Measurements from ENCODE around the gene PSMB7.
A peak's percentile ranks its signal among the peaks of the same experiment; 100 is the strongest.

PSMB7 gene

DNA sequence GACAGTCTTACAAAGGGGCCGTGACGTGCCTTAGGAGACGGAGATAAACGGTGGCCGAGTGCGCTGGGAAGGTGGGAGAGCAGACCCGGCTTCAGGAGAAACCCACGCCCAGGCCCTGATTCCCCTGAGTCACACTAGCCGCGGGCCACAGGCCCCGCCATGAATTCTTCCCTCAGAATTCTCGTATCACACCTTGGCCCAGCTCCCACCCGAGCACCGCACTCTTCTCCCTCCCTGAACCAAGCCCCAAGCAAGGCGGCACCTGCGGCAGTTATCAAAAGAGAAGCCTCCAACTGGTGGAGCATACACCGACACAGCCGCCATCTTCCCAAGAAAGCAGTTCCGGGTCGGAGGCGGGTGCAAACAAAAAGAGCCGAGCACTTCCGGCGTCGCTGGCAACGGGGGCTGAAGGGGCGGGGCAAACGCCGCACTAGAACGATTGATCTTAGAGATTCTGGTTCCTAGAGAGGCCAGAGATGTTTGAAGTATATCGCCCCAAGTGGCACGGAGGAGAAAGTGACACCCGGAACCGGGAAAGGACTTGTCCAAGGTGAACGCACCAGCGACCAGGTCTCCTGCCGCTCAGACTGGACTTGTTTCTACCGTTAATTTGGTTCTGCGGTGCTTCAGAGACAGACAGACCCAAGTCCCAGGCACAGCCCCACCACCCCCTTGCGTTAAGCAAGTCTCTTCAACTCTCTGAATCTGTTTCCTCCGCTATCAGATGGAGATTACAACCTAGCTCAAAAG is at the start of gene PSMB7:
Gene PSMB7, minus strand, starts transcription at position 341 of the 750 bp plus-strand sequence. Its CDS starts 17 bp downstream, at position 324.
- H3K4me2 ChIP-seq (ENCODE audit: low read depth, low read length, poor library complexity, severe bottlenecking): peak within 1 kb of the TSS; percentile 80
- H3K4me3 ChIP-seq (ENCODE audit: low read length, poor library complexity, severe bottlenecking): peak within 1 kb of the TSS; percentile 86
- no peaks in the 10 kb centered on the region for H3F3A ChIP-seq (ENCODE audit: low read depth)
- no peaks in the 10 kb centered on the region for H3K9me3 ChIP-seq (ENCODE audit: insufficient read depth, low read depth, low read length)
- no peaks in the 10 kb centered on the region for H3K27me3 ChIP-seq (ENCODE audit: insufficient read depth, low read length, poor library complexity, severe bottlenecking)
- peaks cover 47% of the 10 kb centered on the region for H3K79me2 ChIP-seq (ENCODE audit: insufficient read depth, low read length)
- H3K4me1 ChIP-seq (ENCODE audit: insufficient read depth, low read length, poor library complexity, severe bottlenecking): peaks cover 11% of the 10 kb centered on the region
- H2AFZ ChIP-seq (ENCODE audit: low read length): peak within 1 kb of the TSS; percentile 48; the same call in 1 of the 2 replicates
- H3K36me3 ChIP-seq (ENCODE audit: insufficient read depth, low read length): peaks cover 27% of the 10 kb centered on the region; the same call in 1 of the 2 replicates
- TF ChIP-seq, protein P1, sequence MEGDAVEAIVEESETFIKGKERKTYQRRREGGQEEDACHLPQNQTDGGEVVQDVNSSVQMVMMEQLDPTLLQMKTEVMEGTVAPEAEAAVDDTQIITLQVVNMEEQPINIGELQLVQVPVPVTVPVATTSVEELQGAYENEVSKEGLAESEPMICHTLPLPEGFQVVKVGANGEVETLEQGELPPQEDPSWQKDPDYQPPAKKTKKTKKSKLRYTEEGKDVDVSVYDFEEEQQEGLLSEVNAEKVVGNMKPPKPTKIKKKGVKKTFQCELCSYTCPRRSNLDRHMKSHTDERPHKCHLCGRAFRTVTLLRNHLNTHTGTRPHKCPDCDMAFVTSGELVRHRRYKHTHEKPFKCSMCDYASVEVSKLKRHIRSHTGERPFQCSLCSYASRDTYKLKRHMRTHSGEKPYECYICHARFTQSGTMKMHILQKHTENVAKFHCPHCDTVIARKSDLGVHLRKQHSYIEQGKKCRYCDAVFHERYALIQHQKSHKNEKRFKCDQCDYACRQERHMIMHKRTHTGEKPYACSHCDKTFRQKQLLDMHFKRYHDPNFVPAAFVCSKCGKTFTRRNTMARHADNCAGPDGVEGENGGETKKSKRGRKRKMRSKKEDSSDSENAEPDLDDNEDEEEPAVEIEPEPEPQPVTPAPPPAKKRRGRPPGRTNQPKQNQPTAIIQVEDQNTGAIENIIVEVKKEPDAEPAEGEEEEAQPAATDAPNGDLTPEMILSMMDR (conservative IDR thresholded peaks at IDR 0.05; ENCODE audit: low read length): peak; percentile 80
- no peak for TF ChIP-seq EZH2phosphoT487 (IDR thresholded peaks at IDR 0.05; ENCODE audit: borderline replicate concordance)
- peak within 1 kb of the TSS; percentile 74 for H3K9ac ChIP-seq (ENCODE audit: low read depth, low read length, poor library complexity, severe bottlenecking)
- H4K20me1 ChIP-seq (ENCODE audit: insufficient read depth, low read length, poor library complexity, severe bottlenecking): peaks cover 14% of the 10 kb centered on the region
- no peaks in the 10 kb centered on the region for H3K9me2 ChIP-seq (replicated peaks; ENCODE audit: low read depth, low read length)

DNA sequence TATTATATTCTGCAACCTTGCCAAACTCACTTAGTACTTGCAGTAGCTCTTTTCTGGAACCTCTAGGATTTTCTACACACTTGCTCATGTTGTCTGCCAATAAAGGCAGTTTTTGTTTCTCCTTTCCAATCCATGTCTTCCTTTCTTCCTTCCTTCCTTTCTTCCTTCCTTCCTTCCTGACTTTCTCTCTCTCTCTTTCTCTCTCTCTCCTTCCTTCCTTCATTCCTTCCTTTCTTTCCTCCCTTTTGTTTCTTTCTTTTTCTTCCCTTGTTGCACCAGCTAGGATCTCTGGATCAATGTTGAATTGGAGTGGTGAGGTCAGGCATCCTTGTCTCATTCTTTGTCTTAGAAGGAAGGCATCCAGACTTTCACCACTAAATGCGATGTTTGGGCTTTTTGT is 47.5 kb upstream of the PSMB7 start:
- H2AFZ ChIP-seq (ENCODE audit: low read length): no peak overlapping the region
- H3K79me2 ChIP-seq (ENCODE audit: insufficient read depth, low read length): no peaks in the 10 kb centered on the region
- no peaks in the 10 kb centered on the region for H3K9me2 ChIP-seq (replicated peaks; ENCODE audit: low read depth, low read length)
- H3K36me3 ChIP-seq (ENCODE audit: insufficient read depth, low read length): no peaks in the 10 kb centered on the region
- H3K4me3 ChIP-seq (ENCODE audit: low read length, poor library complexity, severe bottlenecking): no peak overlapping the region
- no peaks in the 10 kb centered on the region for H3K27me3 ChIP-seq (ENCODE audit: insufficient read depth, low read length, poor library complexity, severe bottlenecking)
- no peaks in the 10 kb centered on the region for H3F3A ChIP-seq (ENCODE audit: low read depth)
- H3K4me2 ChIP-seq (ENCODE audit: low read depth, low read length, poor library complexity, severe bottlenecking): no peak overlapping the region
- H4K20me1 ChIP-seq (ENCODE audit: insufficient read depth, low read length, poor library complexity, severe bottlenecking): no peaks in the 10 kb centered on the region
- H3K9ac ChIP-seq (ENCODE audit: low read depth, low read length, poor library complexity, severe bottlenecking): no peak overlapping the region
- TF ChIP-seq, protein P1 (conservative IDR thresholded peaks at IDR 0.05; ENCODE audit: low read length): no peak
- no peak for TF ChIP-seq EZH2phosphoT487 (IDR thresholded peaks at IDR 0.05; ENCODE audit: borderline replicate concordance)
- H3K9me3 ChIP-seq (ENCODE audit: insufficient read depth, low read depth, low read length): no peaks in the 10 kb centered on the region
- no peaks in the 10 kb centered on the region for H3K4me1 ChIP-seq (ENCODE audit: insufficient read depth, low read length, poor library complexity, severe bottlenecking)

DNA sequence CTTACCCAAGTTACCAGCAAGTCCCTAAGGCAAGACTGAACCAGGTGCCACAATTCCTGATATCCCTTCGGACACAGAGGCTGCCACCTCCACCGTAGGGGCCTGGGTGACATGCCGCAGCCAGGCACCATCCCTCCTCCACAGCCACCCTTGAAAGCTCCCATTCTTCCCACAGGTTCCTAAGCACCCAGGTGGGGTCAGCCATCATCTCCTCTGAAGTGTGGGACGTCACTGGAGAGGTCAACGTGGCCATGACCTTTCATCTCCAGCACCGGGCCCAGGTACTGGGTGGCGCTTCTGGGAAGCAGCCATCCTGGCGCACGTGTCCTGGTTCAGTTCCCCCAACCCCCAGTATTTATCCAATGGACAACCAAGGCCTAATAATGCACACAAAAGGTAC is 43.2 kb upstream of the PSMB7 start:
- no peak for TF ChIP-seq EZH2phosphoT487 (IDR thresholded peaks at IDR 0.05; ENCODE audit: borderline replicate concordance)
- TF ChIP-seq, protein P1 (conservative IDR thresholded peaks at IDR 0.05; ENCODE audit: low read length): no peak
- Histone ChIP-seq H3K9me2 (replicated peaks; ENCODE audit: low read depth, low read length) (no peaks in the 10 kb centered on the region), H3K4me2 (ENCODE audit: low read depth, low read length, poor library complexity, severe bottlenecking) (no peak overlapping the region), H3F3A (ENCODE audit: low read depth) (no peaks in the 10 kb centered on the region), H3K79me2 (ENCODE audit: insufficient read depth, low read length) (no peaks in the 10 kb centered on the region), H3K4me1 (ENCODE audit: insufficient read depth, low read length, poor library complexity, severe bottlenecking) (no peaks in the 10 kb centered on the region), H3K4me3 (ENCODE audit: low read length, poor library complexity, severe bottlenecking) (no peak overlapping the region), H2AFZ (ENCODE audit: low read length) (no peak overlapping the region), H3K27me3 (ENCODE audit: insufficient read depth, low read length, poor library complexity, severe bottlenecking) (no peaks in the 10 kb centered on the region), H3K9me3 (ENCODE audit: insufficient read depth, low read depth, low read length) (no peaks in the 10 kb centered on the region), H3K9ac (ENCODE audit: low read depth, low read length, poor library complexity, severe bottlenecking) (no peak overlapping the region), H4K20me1 (ENCODE audit: insufficient read depth, low read length, poor library complexity, severe bottlenecking) (no peaks in the 10 kb centered on the region), H3K36me3 (ENCODE audit: insufficient read depth, low read length) (no peaks in the 10 kb centered on the region)
